ENCODE measurements around the gene APOL1.

- TF ChIP-seq TAF1 (IDR thresholded peaks at IDR 0.05; ENCODE audit: borderline replicate concordance, low read depth, low read length), result no peak
- no peak for TF ChIP-seq MEF2A (IDR thresholded peaks at IDR 0.05; ENCODE audit: insufficient read depth, low read depth, low read length)
- TF ChIP-seq SPI1 (IDR thresholded peaks at IDR 0.05; ENCODE audit: borderline replicate concordance, insufficient read depth, low read depth, low read length), result no peak
- no peak for TF ChIP-seq NRF1 (conservative IDR thresholded peaks at IDR 0.05; ENCODE audit: low read depth, low read length)
- TF ChIP-seq, protein P1, sequence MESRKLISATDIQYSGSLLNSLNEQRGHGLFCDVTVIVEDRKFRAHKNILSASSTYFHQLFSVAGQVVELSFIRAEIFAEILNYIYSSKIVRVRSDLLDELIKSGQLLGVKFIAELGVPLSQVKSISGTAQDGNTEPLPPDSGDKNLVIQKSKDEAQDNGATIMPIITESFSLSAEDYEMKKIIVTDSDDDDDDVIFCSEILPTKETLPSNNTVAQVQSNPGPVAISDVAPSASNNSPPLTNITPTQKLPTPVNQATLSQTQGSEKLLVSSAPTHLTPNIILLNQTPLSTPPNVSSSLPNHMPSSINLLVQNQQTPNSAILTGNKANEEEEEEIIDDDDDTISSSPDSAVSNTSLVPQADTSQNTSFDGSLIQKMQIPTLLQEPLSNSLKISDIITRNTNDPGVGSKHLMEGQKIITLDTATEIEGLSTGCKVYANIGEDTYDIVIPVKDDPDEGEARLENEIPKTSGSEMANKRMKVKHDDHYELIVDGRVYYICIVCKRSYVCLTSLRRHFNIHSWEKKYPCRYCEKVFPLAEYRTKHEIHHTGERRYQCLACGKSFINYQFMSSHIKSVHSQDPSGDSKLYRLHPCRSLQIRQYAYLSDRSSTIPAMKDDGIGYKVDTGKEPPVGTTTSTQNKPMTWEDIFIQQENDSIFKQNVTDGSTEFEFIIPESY (IDR thresholded peaks at IDR 0.05), result no peak
- no peak for TF ChIP-seq CTCF (IDR thresholded peaks at IDR 0.05 in 2 of 3, conservative IDR thresholded peaks at IDR 0.05 in 1 of 3; ENCODE audit: control insufficient read depth in 2 of 3, extremely low read depth in 1 of 3, insufficient read depth in 1 of 3, low read depth in 3 of 3, low read length in 3 of 3)
- TF ChIP-seq, protein P2, sequence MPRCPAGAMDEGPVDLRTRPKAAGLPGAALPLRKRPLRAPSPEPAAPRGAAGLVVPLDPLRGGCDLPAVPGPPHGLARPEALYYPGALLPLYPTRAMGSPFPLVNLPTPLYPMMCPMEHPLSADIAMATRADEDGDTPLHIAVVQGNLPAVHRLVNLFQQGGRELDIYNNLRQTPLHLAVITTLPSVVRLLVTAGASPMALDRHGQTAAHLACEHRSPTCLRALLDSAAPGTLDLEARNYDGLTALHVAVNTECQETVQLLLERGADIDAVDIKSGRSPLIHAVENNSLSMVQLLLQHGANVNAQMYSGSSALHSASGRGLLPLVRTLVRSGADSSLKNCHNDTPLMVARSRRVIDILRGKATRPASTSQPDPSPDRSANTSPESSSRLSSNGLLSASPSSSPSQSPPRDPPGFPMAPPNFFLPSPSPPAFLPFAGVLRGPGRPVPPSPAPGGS (IDR thresholded peaks at IDR 0.05; ENCODE audit: borderline replicate concordance, insufficient read depth, low read depth, low read length, poor library complexity, severe bottlenecking), result no peak
Observed at GRCh38 chr22:36303115-36303467, 50.2 kb downstream of the APOL1 start.
